HG03558 (cell line): ENCODE data around the gene LEFTY1.
A peak's percentile ranks its signal among the peaks of the same experiment; 100 is the strongest.
"Not testable (repeated sequence)": the region's sequence is repeated elsewhere in the genome, so short reads cannot be mapped to it uniquely, and the experiment has no call there.

ENCODE experiments used
- ATAC-seq: cut with Tn5 transposase; IDR thresholded peaks from one replicate; pipeline ENCODE4 v1.9.1; 2021; ENCODE audit warnings: moderate number of reproducible peaks; ENCODE audit not compliant: unreplicated experiment; ENCODE audit errors: extremely low read depth

The LEFTY1 gene, protein sequence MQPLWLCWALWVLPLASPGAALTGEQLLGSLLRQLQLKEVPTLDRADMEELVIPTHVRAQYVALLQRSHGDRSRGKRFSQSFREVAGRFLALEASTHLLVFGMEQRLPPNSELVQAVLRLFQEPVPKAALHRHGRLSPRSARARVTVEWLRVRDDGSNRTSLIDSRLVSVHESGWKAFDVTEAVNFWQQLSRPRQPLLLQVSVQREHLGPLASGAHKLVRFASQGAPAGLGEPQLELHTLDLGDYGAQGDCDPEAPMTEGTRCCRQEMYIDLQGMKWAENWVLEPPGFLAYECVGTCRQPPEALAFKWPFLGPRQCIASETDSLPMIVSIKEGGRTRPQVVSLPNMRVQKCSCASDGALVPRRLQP

DNA sequence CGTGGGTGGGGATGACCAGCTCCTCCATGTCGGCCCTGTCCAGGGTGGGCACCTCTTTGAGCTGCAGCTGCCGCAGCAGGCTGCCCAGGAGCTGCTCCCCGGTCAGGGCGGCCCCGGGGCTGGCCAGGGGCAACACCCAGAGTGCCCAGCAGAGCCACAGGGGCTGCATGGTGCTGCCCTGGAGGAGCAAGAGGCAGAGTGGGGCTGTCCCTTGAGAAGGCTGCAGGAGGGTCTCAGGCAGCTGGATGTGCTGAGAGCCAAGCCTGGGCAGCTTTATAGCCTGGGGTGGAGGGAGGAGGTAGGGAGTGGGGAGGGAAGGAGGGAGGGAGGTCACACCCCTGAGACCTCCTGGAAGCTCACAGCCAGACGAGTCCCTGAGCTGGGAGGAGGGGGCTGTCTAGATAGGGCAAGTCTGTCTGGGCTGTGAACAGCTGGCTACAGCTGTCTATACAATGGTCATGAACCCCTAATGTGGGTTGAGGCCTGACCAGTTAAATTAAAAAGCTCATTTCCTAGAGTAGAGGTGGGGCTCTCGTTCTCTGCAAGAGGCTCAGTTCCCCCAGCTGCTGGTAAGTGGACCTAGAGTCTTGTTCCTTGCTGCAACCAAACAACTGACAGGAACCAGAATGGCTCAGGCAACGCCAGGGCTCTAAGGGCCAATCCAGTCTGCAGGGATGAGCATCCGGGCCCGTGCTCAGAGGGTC, at the start of gene LEFTY1:
Gene LEFTY1 (minus strand): TSS at position 249 of the 704 bp plus-strand sequence. CDS start 80 bp downstream, at position 169.
- ATAC-seq: no peak

DNA sequence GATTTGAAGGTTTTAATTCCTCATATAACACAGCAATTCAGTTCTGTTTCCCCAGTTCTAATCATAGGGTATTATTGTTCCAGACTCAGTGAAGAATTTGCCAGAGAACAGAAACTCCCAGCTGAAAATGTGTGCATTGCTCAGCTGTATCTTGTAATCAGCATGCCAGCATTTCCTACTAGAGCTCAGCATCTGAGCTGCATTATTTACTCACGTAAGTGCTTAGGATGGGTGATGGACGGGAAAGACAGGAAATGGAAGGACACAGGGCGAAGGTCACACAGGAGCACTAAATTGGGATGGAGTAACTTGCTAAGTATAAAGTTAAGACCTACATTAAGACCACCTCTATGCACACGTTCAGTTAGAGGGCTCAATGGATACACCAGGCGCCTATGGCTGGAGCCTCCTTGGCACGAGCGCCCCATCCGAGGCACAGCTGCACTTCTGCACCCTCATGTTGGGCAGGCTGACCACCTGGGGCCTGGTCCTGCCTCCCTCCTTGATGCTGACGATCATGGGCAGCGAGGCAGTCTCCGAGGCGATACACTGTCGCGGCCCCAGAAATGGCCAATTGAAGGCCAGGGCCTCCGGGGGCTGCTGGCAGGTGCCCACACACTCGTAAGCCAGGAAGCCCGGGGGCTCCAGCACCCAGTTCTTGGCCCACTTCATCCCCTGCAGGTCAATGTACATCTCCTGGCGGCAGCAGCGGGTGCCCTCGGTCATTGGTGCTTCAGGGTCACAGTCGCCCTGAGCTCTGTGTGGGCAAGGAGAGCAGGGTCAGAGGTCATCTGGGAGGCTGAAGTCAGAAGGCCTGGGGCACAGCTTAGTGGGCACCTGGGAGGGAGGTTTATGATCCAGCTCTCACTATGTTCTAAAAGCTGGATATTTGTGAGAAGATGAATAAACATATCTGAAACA, 48.4 kb upstream of the LEFTY1 start:
- ATAC-seq: no peak

DNA sequence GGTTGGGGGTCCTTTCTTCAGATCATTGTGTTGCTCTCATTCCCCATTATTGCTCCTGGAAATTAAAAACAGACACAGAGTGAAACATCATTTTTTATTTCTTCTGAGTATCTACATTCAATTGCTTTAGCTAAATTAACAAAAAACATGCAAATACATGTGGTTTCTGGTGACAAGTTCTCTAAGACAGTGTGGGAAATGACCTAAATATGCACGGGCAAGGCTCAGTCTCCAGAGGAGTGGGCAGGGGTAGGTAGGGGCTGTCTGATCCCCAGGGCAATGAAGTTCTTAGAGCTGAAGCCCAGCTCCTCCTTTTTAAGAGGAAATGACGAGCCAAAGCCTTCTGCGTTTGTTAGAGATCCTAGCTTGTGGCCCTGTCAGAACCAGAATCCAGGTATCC, 47.6 kb upstream of the LEFTY1 start:
- ATAC-seq: no peak

DNA sequence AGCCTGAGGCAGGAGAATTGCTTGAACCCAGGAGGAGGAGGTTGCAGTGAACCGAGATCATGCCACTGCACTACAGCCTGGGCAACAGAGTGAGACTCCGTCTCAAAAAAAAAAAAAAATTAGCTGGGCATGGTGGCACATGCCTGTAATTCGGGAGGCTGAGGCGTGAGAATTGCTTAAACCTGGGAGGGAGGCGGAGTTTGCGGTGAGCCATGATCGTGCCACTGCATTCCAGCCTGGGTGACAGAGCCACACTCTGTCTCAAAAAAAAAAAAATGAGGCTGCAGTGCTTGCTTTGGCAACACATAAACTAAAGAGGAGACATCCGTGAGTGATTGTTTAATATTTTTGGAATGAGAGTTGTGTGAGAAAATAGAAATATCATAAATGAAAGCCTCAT, 47.1 kb upstream of the LEFTY1 start:
- ATAC-seq: not testable (repeated sequence)

DNA sequence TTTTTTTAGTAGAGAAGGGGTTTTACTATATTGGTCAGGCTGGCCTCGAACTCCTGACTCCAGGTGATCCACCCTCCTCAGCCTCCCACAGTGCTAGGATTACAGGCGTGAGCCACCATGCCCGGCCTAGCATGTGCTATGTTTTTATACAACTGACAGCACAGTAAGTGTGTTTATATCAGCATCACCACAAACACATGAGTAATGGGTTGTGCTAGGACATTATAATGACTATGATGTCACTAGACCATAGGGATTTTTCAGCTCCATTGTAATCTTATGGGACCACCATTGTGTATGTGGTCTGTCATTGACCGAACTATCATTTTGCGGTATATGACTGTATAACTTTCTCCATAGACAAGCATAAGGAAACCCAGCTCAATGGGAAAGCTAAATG, 45.8 kb upstream of the LEFTY1 start:
- no peak for ATAC-seq

DNA sequence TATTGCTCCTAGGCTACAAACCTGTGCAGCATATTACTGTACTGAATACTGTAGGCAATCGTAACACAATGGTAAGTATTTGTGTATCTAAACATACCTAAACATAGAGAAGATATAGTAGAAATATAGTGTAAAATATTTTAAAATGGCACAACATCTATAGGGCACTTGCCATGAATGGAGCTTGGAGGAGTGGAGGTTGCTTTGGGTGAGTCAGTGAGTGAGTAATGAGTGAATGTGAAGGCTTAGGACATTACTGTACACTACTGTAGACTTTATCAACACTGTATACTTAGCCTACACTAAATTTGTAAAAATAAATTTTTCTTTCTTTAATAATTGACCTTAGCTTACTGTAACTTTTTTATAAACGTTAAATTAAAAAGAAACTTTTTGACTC, 44.1 kb upstream of the LEFTY1 start:
- no peak for ATAC-seq

DNA sequence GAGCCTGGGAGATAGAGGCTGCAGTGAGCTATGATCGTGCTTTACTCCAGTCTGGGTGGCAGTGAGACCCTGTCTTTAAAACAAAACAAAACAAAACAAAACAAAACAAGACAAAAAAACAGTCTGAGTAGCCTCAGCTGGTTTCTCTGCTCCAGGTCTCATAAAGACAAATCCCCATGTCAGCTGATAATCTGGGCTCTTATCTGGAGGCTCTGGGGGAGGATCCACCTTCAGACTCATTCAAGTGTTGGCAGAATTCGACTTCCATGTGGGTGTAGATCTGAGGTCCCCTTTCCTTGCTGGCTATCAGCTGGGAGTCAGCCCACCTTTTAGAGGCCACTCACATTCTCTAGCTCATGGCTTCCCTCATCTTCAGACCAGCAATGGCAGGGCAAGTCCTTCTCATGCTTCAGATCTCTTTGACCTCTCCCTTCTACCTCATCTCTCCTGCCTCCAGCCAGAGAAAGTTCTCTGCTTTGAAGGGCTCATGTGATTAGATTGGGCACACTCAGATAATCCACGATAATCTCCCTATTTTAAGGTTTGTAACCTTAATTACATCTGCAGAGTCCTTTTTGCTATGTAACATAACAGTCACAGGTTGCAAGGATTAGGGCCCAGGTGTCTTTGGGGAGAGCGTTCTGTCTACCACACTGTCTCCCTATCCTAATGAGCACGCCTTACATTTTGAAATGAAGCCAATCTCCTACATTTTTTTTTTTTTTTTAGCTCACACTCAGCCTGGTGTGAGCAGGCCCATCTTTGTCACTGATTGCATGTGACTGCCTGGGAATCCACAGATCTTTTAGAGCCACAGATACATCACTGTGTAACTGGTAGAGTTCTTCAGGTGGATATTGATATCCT, 42.6 kb upstream of the LEFTY1 start:
- ATAC-seq: no peak

DNA sequence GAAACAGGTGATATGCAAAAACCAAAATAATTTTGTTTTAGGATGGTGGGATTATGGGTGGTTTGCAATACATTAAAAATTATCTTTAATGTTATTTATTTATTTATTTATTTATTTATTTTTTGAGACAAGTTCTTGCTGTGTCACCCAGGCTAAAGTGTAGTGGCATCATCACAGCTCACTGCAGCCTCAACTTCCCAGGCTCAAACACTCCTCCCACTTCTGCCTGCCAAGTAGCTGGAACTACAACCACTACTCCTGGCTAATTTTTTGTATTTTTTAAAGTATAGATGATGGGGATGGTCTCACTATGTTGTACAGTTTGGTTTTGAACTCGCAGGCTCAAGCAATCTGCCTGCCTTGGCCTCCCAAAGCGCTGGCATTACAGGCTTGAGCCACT, 41.6 kb upstream of the LEFTY1 start:
- no peak for ATAC-seq

DNA sequence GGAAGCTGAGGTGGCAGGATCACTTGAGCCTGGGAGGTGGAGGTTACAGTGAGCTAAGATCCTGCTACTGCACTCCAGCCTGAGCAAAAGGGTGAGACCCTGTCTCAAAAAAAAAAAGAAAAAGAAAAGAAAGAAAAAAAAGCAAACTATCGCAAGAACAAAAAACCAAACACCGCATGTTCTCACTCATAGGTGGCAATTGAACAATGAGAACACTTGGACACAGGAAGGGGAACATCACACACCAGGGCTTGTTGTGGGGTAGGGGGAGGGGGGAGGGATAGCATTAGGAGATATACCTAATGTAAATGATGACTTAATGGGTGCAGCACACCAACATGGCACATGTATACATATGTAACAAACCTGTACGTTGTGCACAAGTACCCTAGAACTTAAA, 40.5 kb upstream of the LEFTY1 start:
- ATAC-seq: not testable (repeated sequence)

DNA sequence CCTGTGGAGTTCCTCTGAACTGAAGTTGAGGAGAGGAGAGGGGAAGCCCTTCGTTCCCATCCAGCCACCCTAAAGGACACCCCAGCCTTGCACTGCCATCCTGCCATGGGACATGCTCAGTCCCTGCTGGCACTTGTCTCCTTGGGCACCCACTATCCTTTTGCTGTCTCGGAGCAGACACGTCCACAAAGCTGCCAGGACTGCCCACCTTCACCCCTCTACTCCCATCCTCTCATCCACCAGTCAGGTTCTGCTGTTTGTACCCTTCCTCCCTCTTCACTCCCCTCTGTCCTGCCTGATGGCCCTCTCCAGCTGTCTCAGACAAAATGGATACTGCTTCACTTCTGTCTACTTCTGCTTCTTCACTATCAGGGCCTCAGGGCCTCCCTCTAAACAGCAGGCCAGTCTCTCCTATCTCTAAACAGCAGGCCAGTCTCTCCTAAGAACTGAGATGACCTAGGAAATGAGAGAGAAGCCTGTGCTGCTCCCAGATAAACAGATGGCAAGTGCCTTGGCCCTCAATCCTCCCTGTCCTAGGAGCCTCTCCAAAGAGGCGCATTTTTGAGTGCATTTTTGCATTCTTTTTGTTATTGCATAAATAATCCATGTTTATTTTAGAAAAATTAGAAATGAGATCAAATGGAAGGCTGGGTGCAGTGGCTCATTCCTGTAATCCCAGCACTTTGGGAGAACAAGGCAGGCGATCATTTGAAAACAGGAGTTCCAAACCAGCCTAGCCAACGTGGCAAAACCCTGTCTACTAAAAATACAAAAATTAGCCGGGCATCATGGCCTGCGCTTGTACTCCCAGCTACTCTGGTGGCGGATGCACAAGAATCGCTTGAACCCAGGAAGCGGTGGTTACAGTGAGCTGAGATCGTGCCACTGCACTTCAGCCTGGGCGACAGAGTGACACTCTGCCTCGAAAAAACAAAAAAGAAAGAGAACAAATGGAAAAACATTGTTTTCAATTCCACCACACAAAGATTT, 39.5 kb upstream of the LEFTY1 start:
- ATAC-seq: no peak

DNA sequence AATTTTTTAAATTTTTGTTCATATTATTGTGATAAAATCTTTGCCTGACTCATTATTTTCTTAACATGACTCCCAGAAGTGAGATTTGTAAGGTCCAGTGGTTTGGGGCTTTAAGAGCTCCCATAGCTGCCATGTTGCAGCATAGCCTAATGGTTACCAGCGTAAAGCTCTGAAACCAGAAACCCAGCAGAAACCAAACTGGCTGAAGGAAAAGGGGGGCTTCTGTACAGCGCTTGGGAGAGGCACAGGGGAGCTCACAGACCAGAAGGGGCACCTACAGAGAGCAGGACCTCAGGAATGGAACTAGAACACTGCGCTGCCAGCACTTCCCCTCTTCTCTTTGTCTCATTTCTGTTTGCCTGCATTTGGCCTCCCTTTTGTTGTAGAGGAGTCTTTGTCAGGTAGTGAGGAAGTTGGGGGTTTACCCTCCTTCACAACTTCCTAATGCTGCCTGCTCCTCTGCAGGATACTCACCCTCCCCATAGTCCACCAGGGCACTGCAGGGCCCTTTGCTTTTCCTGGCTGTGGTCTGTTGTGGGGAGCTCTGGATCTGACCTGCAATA, 37.7 kb upstream of the LEFTY1 start:
- no peak for ATAC-seq

DNA sequence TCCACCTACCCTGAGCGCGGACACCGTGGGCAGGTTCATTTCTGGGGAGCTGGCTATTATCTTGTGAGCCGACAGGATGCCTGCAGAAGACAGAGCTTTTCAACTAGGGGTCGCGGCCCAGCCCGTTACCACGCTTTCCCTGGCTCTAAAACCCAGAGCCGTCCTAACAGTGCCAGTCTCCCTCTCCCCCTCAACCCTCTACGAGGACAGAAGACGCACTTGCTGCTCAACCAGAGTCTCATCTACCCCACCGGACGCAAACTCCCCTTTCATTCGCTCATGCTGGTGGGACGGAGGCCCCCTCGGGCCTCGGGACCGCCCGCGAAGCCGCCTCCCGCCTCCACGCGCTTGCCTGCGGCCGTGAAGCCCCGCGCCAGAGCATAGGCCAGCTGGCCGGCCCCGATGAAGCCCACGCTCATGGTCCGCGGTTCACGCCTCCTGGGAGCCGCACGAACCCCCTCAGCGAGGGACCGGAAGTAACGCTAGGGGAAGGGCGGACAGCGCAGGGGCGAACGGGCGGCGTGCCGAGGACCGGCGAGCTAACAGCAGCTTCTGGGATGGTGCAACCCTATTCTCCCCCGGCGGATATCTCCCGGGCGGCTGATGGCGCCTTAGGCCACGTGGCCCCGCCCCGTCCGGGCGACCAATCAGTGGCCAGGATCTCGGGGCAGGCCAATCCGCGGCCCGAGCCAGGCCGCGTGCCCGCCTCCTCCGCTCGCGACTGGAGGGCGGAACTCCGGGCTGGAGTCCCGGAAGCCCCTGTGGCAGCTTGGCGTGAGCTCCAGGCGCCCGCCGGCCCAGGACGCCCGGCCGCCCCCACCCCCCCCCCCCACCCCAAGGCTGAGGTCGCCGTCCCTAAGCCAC, 35.0 kb upstream of the LEFTY1 start, which contains the start of gene PYCR2:
Gene PYCR2 (minus strand): TSS at position 559 of the 864 bp plus-strand sequence. CDS start 140 bp downstream, at position 419.
- ATAC-seq: peak; percentile 95

DNA sequence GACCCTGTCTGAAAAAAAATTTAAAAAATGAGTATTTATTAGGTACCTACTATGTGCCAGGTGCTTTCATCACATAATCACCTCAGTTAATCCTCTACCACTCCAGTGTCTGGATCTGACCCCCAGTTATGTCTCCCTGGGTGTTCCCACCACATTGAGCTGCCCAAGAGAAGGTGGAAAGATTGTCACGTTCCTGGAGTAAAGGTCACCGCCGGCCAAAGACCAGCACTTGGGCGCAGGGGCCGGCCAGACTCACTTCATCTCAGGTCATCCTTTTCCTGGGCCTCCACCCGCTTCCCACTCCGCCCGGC, 34.4 kb upstream of the LEFTY1 start:
- ATAC-seq: no peak

DNA sequence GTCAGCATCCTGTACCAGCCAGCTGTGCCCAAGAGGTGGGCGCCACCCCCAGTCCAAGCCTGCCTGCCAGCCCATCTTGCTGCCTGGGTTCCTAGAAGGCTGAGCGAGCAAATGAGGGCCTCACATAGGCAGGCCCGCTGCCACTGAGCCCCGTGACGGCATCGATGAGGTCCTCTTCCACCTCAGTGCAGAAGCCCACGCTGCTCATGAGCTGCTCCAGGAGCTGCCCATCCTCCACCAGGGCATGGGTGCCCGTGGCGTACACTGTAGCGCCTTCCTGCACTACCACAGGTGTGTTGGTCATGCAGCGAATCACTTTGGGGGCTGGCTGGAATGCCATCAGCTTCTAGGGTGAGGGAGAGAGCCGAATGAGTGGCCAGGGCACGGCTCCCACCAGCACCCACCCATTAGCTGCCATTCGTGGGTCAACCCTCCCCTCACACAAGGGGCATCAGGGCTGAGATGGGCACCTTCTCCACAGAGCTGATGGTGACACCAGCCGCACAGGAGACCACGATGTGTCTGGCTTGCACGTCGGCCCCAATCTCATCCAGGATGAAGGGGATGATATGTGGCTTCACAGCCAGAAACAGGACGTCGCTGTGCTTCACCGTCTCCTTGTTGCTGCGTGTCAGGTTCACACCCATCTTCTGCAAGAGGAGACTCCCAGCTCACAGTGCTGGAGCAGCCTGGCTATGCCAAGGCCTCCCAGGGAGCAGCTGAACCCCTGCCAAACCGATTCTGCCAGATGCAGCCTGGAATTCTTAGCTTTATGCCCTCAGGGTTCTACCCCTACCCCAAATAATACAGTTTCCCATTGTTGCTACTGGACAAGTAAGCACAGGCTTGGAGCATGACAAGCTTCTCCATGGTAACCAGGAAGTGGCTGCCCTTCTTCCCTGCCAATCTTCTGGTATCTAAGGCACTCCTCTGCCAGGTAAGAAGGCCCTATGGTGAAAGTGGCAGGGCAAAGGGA, 33.1 kb upstream of the LEFTY1 start:
- ATAC-seq: no peak

DNA sequence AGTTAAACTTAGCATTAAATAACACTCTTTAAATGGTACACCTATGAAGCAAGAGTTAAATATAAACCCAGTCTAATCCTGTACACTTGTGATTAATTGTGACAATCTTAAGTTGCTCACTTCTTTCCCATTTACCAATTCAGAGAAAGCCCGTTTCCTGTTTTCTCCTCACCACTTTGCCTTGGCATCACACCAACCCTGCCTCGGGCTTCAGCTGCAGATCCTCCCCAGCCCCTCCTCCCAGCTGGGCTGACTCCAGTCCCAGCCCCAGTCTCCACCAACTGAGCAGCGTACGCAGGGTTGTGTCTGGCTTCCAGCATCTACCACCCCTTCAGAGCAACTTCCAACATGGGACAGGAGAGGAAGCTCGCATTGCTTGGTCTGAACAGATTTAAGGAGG, 31.0 kb upstream of the LEFTY1 start:
- ATAC-seq: no peak

DNA sequence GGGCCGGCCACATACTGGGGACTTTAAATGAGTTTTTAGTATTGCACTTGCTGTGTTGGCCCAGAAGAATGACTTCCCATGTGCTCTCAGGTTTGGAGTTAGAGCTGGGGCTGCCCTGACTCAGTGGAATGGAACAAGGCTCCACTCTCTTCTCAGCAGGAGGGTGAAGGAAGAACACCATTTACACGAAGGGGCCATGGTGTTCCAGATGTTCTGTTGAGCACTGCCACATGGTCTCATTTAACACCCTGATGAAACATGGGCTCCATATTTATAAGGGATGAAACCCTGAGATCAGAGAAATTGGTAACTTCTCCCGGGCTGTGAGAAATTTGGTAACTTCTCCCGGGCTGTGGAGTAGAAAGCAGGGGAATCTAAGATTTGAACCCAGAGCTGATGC, 29.3 kb upstream of the LEFTY1 start:
- no peak for ATAC-seq
